Ureter (tissue), 1 donor: Measurements from ENCODE around the gene TMEM130. TPM values are rescaled to one million over a fixed set of nuclear protein-coding genes. Genes with fewer than 3 reads are reported as not detected.
"Not testable (repeated sequence)": the region's sequence is repeated elsewhere in the genome, so short reads cannot be mapped to it uniquely, and the experiment has no call there.

ENCODE experiments used
- DNase-seq: peaks from one replicate; pipeline ENCODE4 v3.0.0-alpha.2; 2020; ENCODE audit warnings: low spot score
- total RNA-seq: library from RNA; stranded (reverse); gene quantifications from one replicate; pipeline ENCODE4 v1.2.4, GENCODE V29; 2023
- donor health status: DM: yes; HTN: yes; CAD: no.

TMEM130 gene
- total RNA-seq, 1 donor from 2014 or later: 1.6 TPM

DNA sequence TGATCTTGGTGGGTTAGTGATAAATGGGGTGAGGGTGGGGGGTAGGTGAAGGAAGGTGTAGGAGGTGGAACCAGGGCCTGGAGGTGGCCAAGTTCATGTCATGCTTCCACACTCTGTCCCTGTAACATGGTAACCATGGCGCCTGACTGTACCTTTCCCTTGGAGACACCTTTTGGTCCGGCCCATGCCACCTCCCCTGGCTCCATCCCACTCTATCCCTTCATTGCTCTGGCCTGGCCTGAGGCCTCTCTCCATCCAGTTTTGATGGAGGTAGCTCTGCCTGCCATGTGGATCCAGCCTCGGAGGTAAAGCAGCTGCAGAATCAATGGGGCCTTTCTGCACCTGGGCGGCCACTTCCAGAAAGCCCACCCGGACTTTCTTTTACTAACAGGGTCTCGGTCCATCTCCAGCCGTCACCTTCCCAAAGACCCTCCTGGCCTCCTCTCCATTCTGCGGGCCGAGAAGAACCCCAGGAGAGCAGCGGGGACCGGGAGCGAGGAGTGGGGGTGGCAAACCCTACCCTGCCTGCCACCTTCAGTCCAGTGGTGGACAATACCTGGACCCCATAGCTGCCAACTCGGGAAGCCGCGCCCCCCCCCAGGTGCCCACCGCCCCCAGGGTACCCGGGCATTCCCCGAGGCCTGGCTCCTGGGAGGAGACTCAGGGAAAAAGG lies 8.0 kb upstream of the TMEM130 start:
- DNase-seq: no peak

DNA sequence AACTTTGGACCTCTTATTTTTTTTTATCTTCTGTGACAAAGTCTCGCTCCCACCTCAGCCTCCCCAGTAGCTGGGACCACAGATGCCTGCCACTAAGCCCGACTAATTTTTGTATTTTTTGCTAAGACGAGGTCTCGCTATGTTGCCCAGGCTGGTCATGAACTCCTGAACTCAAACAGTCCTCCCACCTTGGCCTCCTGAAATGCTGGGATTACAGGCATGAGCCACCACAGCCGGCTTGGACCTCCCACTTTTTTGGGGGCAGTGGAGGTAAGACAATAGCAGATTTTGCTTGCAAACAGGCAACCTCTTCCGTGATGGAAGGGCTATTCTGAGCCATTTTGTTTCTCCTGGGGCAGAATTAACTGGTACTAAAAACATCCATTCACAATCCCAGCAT lies 7.3 kb upstream of the TMEM130 start:
- no peak for DNase-seq

DNA sequence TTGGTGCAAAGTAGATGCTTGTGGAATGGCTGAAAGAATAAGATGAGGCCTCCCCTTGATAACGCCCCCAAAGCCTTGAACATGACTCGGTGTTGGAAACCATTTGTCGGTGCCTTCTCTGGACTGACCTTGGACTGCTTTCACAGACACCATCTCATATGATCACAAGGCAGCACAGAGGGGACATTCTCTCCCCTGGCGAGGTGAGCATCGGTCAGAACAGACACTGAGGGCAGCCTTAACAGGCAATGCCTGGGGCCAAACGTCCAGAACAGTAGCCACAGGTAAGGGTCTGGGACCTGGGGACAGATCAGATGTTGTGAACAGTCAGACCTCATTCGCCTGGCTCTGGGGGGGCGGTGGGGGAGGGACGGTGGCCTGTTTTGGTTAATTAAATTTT lies 5.7 kb upstream of the TMEM130 start:
- DNase-seq: no peak

DNA sequence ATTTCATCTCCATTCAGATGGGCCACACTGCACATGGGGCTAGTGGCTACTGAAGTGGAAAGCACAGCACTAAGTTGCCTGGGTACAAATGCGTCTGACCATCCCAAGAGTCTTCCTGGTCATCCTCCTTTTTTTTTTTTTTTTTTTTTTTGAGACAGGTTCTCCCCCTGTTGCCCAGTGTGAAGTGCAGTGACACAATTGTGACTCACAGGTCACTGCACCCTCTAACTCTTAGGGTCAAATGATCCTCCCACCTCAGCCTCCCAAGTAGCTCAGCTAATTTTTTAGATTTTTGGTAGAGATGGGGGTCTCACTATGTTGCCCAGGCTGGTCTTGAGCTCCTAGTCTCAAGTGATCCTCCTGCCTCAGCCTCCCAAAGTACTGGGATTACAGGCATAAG lies 5.1 kb upstream of the TMEM130 start:
- DNase-seq: no peak

DNA sequence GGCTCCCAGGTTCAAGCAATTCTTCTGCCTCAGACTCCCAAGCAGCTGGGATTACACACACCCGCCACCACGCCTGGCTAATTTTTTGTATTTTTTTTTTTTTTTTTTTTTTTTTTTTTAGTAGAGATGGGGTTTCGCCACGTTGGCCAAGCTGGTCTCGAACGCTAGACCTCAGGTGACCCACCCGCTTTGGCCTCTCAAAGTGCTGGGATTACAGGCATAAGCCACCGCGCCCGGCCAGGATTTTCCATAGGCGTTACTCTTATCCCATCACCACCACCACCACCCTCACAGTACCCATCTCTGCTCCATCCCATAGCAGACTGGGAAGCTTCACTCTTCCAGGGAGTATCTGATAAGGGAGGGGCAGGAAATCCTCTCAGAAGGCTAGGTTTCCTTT lies 3.8 kb upstream of the TMEM130 start:
- DNase-seq: not testable (repeated sequence)

DNA sequence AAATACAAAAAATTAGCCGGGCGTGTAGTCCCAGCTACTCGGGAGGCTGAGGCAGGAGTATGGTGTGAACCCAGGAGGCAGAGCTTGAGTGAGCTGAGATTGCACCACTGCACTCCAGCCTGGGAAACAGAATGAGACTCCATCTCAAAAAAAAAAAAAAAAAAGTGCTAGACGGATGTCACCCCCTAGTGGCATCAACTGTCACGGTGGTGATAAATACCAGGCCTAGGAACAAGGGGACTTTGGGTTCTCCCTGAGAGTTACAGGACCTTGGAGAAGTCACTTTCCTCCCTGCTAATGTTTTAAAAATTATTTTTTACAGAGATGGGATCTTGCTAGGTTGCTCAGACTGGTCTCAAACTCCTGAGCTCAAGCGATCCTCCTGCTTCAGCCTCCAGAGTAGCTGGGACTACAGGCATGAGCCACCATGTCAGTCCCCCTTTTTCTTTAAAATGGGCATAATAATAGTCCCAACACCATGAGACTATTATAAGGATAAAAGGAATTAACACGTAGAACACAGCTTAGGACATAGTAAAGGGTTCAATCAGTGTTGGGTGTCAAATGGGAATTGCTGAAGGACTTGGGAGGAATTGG lies 2.6 kb upstream of the TMEM130 start:
- no peak for DNase-seq

DNA sequence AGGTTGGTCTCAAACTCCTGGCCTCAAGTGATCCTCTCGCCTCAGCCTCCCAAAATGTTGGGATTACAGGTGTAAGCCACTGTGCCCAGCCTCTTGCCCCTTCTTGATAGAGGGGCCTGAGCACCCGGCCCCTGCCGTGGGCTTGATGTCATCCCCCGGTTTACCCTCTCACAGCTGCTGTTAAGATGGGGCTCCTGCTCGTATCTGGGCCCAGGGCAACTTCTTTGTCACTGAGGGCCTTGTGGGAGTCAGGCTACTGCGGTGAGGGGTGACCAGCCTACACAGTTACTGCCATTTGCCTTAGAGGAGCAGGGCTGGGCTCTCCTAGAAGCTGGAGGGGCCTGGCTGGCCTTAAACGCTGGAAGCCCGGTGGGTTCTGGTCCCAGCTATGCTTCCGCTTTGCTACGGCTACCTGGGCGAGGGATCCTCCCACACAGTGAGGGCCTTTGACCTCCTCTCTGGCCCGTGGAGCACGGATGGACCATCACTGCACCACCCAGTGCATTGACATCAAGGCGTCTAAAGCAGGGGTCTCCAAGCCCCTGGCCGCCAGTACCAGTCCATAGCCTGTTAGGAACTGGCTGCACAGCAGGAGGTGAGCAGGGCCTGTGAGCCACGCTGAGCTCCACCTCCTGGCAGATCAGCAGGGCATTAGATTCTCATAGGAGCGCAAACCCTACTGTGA lies 1.1 kb upstream of the TMEM130 start:
- no peak for DNase-seq

DNA sequence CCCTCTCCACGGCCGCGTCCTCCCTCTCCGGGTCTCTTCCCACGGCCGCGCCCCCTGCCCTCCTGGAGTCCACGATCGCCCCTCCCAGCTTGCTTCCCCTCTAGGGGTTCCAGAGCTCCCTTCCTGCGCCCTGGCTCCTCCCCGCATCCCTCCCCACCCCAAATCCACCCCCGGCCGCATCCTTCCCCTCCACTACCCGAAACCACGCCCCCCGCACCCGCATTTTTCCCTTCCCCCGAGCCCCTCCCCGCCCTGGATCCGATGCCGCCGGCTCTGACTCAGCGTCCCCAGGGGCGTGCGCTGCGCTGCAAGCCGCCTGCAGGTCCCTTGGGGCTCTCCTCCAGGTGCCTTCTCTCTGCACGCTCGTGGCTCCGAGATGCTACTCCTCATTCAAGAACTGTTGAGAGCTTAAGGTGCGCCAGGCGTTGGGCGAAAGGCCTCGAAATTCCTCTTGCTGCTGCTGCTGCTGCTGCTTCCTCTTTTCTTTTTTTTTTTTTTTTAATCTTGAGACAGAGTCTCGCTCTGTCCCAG lies 372 bp upstream of the TMEM130 start:
- DNase-seq: no peak

DNA sequence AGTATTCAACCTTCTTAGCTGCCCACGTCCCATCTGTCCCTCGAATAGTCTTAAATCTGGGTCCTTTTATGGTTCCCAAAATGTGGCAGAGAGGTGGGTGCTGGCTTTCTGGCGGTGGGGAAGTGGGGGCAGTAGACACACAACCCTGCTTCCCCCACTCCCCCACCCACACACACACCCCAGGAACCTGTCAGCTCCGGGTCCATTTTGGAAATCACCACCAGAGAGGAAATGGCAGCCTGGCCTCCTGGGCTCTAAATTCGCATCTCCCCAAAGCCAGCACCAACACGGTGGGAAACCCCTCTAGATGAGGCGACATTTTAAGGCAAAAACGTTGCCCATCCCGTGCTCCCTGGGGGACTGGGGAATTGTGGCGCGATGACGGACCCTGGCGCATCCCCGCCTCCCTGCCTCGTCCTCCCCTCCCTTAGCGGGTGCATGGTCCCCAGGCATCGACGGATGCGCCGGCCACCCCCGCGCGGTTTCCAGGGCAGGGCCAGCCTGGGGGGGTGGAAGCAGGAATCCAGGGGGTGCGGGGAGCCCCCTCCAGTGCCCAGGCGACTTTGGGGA lies 702 bp downstream of the TMEM130 start:
- DNase-seq: no peak

DNA sequence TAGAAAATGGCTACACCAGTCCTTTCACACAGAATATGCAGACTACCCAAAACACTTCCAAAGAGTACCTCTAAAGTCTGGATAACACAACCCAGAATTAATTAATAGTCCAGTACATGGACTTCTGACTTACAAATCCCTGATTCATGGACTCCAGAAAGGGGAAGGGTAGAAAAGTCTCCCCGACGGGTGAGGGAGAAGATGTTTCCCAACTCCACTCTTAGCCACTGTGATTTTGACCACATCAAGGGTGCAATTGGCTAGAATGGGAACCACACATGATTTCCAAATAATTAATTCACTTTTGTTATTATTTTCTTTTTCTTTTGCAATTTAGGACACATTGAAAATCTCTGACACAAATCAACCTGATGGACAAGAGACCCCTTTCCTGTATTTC lies 1.4 kb downstream of the TMEM130 start:
- no peak for DNase-seq

DNA sequence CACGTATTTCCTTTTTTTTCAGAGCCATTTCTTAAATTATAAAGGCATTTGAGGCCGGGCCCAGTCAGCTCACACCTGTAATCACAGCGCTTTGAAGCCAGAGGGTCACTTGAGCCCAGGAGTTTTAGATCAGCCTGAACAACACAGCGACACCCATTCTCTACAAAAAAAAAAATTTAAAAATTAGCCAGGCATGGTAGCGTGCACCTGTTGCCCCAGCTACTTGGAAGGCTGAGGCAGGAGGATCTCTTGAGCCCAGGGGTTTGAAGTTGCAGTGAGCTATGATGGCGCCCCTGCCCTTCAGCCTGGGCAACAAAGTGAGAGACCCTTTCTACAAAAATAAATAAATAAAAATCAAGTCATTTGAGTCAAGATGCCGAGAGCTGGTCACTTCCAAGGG lies 3.0 kb downstream of the TMEM130 start:
- DNase-seq: no peak

DNA sequence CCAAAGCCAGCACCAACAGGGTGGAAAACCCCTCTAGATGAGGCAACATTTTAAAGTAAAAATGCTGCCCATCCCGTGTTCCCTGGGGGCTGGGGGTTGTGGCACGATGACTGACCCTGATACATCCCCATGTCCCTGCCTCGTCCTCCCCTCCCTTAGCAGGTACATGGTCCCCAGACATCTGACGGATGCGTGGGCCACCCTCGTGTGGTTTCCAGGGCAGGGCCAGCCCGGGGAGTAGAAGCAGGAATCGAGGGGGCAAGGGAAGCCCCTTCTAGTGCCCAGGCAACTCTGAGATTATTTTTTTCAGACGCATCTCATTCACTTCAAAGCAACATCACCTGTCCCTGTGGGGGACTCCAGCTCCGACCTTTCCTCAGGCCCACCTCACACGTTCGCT lies 3.5 kb downstream of the TMEM130 start:
- no peak for DNase-seq

DNA sequence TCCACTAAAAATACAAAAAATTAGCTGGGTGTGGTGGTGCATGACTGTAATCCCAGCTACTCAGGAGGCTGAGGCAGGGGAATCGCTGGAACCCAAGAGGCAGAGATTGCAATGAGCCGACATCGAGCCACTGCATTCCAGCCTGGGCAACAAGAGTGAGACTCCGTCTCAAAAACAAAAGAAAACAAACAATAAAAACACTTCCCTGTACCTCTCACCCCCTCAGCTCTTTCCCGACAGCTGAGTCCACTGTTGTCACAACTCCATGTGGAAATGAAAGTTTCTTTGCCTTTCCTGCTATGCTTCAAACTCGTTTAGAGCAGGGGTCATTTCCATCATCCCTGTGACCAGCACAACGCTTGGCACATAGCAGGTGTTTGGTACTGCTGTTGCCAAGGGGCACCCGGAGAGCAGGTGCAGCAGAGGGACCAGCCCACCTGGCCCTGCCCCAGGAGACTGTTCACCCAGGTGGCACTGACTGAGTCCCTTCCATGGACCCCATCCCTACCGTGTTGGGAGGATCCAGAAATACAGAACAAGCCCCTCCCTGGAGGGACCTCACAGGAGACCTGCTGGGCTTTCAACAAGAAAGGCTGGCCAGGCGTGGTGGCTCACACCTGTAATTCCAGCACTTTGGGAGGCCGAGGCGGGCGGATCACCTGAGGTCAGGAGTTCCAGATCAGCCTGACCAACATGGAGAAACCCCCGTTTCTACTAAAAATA lies 4.9 kb downstream of the TMEM130 start:
- DNase-seq: no peak

DNA sequence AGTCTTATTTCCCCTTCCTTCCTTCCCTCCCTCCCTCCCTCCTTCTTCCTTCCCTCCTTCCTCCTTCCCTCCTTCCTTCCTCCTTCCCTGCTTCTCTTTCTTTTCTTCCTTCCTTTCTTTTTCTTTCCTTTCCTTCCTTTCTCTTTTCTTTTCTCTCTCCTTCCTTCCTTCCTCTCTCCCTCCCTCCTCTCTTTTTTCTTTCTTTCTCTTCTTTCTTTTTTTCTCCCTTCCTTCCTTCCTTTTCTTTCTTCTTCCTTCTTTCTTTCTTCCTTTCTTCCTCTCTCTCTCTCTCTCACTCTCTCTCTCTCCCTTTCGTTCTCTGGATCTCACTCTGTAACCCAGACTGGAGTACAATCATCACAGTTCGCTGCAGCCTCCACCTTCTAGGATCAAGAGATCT lies 6.2 kb downstream of the TMEM130 start:
- no peak for DNase-seq

DNA sequence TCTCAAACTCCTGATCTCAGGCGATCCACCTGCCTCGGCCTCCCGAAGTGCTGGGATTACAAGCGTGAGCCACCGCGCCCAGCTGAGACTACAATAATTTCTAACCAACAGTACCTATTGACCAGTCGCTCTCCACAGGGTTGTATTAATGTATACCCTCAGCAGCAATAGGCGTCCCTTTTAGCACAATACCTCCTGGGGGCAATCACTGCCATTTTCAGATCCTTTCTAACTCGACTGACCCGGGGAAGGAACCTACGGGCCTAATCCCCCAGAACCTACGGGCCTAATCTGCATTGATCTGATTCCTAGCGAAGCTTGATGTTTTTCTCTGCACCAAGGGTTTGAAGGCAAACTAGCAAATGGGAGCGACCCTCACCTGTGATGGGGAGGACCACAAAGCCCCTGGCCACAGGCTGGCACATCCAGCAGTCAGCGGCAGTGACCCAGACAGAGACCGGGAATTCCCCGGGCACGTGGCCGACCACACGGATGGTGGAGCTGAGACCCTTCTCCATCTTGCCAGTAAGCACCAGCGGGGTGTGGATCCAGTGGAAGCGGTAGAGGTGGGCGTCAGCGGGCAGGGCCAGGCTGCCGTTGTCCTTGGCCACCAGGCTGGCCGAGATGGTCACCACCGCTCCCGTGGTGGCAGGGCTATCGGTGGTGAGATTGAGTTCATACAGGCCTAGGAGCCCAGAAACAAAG lies 6.9 kb downstream of the TMEM130 start:
- DNase-seq: no peak

DNA sequence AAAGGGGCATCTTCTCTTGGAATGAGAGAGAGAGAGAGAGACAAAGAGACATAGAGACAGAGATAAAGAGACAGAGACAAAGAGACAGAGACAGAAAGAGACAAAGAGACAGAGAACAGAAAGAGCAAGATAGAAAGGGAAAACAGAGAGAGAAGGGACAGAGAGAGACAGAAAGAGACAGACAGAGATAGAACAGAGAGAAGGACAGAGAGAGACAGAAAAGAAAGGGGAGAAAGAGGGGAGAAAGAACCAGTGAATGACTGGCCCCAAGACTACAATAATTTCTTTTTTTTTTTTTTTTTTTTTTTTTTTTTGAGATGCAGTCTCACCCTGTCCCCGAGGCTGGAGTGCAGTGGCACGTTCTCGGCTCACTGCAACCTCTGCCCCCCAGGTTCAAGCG lies 7.6 kb downstream of the TMEM130 start:
- no peak for DNase-seq

DNA sequence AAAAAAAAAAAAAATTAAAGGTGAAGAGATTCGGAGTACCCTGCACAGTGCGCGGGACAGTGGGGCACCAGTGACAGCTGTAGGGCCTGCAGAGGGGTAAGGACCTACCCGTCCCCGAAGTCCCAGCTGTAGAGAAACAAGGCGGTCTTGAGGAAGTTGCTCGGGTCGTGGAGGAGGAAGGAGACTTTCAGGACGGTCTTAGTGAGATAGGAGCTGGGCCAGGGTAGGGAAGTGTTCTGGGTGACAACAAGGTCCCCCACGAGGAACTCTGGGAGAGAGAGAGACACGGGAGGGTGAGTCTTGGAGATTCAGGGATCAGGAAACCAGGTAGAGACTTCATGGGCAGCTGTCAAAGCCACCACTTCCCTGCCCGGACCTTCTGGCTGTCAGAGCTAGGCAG lies 9.7 kb downstream of the TMEM130 start:
- no peak for DNase-seq

DNA sequence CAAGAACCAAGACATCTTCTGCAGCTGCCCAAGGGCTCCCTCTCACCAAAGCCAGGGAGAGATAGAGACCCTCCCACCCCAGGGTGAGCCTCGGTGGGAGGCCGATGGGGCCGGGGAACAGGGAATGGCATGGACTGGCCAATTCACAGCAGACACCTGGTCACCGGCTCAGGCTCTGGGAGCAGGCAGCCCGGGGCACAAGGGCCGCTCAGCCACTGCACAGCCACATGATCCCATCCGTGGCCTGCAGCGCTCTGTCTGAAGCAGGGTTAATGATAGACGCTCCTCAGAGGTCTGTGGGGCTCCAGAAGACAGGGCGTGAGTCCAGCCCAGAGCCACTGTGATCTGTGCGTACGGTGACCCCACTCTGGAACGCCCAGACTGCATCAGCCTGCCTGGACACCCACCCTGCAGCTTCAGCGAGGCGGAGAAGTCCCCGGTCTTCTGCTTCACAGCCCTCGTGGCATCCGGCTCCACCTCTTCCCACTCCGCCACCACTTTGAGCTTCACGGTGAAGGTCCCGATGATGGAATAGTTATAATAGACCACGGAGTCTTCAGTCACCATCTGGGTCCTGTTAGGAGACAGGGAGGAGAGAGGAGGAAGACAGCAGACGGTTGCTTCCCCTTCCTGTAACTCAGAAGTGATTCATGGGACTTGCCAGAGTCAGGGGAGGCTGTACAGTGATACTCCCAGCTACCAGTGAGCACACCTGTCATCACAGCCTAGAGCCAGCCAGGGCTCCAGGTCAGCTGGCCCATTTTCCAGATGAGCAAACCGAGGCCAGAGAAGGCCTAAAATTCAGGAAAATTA lies 14.0 kb downstream of the TMEM130 start:
- DNase-seq: no peak

DNA sequence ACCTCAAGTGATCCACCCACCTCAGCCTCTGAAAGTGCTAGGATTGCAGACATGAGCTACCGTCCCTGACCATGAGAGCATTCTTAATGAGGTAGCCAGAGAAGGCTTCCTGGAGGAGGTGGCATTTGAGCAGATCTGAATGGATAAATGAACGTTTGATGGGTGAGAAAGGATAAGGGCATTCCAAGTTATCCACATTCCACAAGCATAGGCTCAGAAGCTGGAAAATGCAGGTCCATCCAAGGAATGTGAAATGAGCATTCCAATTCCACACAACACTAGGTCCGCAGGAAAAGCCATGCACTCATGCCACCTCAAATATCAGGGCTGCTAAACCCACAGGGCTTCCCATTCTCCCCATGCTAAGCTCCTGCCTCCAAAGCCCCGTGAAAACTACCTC lies 17.0 kb downstream of the TMEM130 start:
- no peak for DNase-seq

DNA sequence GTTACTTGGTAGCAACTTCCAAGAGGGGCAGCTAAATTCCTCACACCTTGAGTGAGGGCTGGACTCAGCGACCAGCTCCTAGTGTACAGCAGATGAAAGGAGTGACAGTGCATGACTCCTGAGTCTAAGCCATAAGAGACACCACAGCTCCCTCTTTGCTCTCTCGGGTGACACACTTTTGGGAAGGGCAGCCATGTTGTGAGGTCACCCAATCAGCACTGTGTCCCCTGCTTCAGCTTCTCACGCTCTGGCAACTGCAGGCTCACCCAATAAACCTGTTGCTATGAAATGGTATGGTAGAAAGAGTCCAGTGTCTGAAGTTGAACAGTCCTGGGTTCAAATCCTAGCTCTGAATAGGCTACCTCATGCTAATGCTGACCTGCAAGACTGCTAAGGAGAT lies 20.9 kb downstream of the TMEM130 start:
- no peak for DNase-seq

DNA sequence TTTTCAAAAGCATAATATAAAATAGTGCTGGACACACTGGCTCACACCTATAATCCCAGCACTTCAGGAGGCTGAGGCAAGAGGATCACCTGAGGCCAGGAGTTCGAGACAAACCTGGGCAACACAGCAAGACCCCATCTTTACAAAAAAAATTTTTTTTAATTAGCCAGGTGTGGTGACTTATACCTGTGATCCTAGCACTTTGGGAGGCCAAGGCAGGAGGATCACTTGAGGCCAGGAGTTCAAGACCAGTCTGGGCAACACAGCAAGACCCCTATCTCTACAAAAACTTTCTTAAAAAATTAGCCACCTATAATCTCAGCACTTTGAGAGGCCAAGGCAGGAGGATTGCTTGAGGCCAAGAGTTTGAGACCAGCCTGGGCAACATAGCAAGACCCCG lies 27.3 kb downstream of the TMEM130 start:
- not testable (repeated sequence) for DNase-seq
